T-helper 1 cell (primary cell): Measurements from ENCODE around the gene IFNGR2.
A peak's percentile ranks its signal among the peaks of the same experiment; 100 is the strongest.
"Not testable (repeated sequence)": the region's sequence is repeated elsewhere in the genome, so short reads cannot be mapped to it uniquely, and the experiment has no call there.

Experiments
- DNase-seq, 5 donors: peaks; one replicate each; pipeline ENCODE4 v3.0.0-alpha.2; 2012 to 2020
- total RNA-seq, 4 donors: gene quantifications; one replicate each; lab custom pipeline; 2026; lab: John Stamatoyannopoulos, UW

IFNGR2 gene
- 7.6 to 12.3 (median 8.9) reads per million in 4 donors for total RNA-seq

GRCh38 chr21:33403128-33403785, at the start of gene IFNGR2:
Gene IFNGR2, plus strand, starts transcription at chr21:33403413. Its CDS starts 131 bp downstream, at chr21:33403544.
- peak in 3 of 5 donors; percentile 27 to 49 (median 29) for DNase-seq

GRCh38 chr21:33355355-33355754, 47.9 kb upstream of the IFNGR2 start:
- DNase-seq = no peak

GRCh38 chr21:33355996-33356395, 47.2 kb upstream of the IFNGR2 start:
- no peak for DNase-seq

GRCh38 chr21:33357177-33357576, 46.0 kb upstream of the IFNGR2 start:
- no peak for DNase-seq

GRCh38 chr21:33359446-33359845, 43.8 kb upstream of the IFNGR2 start:
- DNase-seq = no peak

- no peak for DNase-seq
These were observed 42.9 kb upstream of the IFNGR2 start for GRCh38 chr21:33360281-33360680.

- DNase-seq = peak; percentile 58 to 84 (median 79)
These were observed 42.2 kb upstream of the IFNGR2 start for GRCh38 chr21:33360881-33361602.

- DNase-seq = peak; percentile 45 to 87 (median 64)
These were observed 41.1 kb upstream of the IFNGR2 start for GRCh38 chr21:33362044-33362555.

GRCh38 chr21:33363911-33364609, 39.2 kb upstream of the IFNGR2 start:
- DNase-seq = not testable (repeated sequence)

GRCh38 chr21:33364830-33365229, 38.4 kb upstream of the IFNGR2 start:
- no peak for DNase-seq

- DNase-seq = peak in 1 of 5 donors; percentile 29
These were observed 35.8 kb upstream of the IFNGR2 start for GRCh38 chr21:33367309-33367973.

- DNase-seq = no peak
These were observed 35.1 kb upstream of the IFNGR2 start for GRCh38 chr21:33368124-33368523.

- no peak for DNase-seq
These were observed 34.6 kb upstream of the IFNGR2 start for GRCh38 chr21:33368576-33368975.

GRCh38 chr21:33369586-33369985, 33.6 kb upstream of the IFNGR2 start:
- DNase-seq = no peak

GRCh38 chr21:33370305-33370704, 32.9 kb upstream of the IFNGR2 start:
- DNase-seq = no peak

GRCh38 chr21:33371366-33371765, 31.8 kb upstream of the IFNGR2 start:
- no peak for DNase-seq

- no peak for DNase-seq
These were observed 30.6 kb upstream of the IFNGR2 start for GRCh38 chr21:33372582-33372981.

GRCh38 chr21:33373451-33373850, 29.8 kb upstream of the IFNGR2 start:
- DNase-seq = no peak

GRCh38 chr21:33374080-33374449, 29.1 kb upstream of the IFNGR2 start:
- no peak for DNase-seq

GRCh38 chr21:33374450-33375096, 28.6 kb upstream of the IFNGR2 start:
- DNase-seq = peak in 4 of 5 donors; percentile 28 to 58 (median 41)

- no peak for DNase-seq
These were observed 28.0 kb upstream of the IFNGR2 start for GRCh38 chr21:33375101-33375644.
